ENCODE measurements around the gene EFR3B. TPM values are rescaled to one million over a fixed set of nuclear protein-coding genes. Genes with fewer than 3 reads are reported as not detected.

Gene EFR3B
- total RNA-seq, 1 experiment from 2014 or later: 7.0 TPM

DNA sequence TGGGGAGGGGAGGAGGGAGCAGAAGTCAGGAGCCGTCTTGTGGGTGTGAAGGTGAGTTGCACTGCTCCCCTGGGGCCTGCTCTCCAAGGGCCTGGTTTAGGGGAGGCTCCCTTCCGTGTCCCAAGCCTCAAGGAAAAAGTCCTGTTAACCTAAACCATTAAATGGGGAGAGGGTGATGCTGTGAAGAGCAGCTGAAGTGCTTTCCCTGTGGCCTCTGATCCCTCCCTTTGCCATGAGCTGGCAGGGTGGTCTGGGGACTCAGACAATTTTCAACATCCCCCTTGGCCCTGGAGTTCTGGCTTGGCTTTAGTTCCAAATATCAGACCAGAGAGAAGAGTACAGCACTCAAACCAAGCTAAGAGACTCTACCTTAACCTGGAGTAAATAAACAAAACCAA lies 127.2 kb downstream of the EFR3B start:
- peaks cover 12 to 17% of the 10 kb centered on the region in 2 experiments for H3K4me1 Mint-ChIP-seq
- no CpG with 5 or more reads among the region's 2 CpGs for WGBS (ENCODE audit: extremely low coverage, insufficient read length, low lambda C conversion rate)
- H3K27ac ChIP-seq (ENCODE audit: insufficient read length, low read depth, low read length): no peak overlapping the region
- H3K27me3 Mint-ChIP-seq (ENCODE audit: low read depth): peaks cover 81% of the 10 kb centered on the region
- no peaks in the 10 kb centered on the region for H3K4me1 ChIP-seq (ENCODE audit: insufficient read depth, low read length)
- H3K79me1 ChIP-seq (ENCODE audit: insufficient read depth, low read depth, low read length, poor library complexity, severe bottlenecking): no peaks in the 10 kb centered on the region
- H4K20me1 ChIP-seq (ENCODE audit: control insufficient read depth, insufficient read depth, insufficient read length): no peaks in the 10 kb centered on the region
- H3K18ac ChIP-seq (ENCODE audit: insufficient read length, low read depth, low read length): no peak overlapping the region
- H2BK5ac ChIP-seq (ENCODE audit: insufficient read length, low read length): no peak overlapping the region
- H3K9ac ChIP-seq (ENCODE audit: extremely low read depth, insufficient read length, low read length): no peak overlapping the region
- no peak overlapping the region for H2AK5ac ChIP-seq (ENCODE audit: insufficient read length, low read length)
- no peak overlapping the region for H2BK15ac ChIP-seq (ENCODE audit: low read depth, low read length)
- no peak overlapping the region for H2BK120ac ChIP-seq (ENCODE audit: low read depth, low read length, poor library complexity, severe bottlenecking)
- no peaks in the 10 kb centered on the region; a peak in 1 of 5 replicates for H3K9me3 Mint-ChIP-seq
- H3K56ac ChIP-seq (ENCODE audit: insufficient read length, low read depth, low read length): no peak overlapping the region
- TF ChIP-seq, protein P1, sequence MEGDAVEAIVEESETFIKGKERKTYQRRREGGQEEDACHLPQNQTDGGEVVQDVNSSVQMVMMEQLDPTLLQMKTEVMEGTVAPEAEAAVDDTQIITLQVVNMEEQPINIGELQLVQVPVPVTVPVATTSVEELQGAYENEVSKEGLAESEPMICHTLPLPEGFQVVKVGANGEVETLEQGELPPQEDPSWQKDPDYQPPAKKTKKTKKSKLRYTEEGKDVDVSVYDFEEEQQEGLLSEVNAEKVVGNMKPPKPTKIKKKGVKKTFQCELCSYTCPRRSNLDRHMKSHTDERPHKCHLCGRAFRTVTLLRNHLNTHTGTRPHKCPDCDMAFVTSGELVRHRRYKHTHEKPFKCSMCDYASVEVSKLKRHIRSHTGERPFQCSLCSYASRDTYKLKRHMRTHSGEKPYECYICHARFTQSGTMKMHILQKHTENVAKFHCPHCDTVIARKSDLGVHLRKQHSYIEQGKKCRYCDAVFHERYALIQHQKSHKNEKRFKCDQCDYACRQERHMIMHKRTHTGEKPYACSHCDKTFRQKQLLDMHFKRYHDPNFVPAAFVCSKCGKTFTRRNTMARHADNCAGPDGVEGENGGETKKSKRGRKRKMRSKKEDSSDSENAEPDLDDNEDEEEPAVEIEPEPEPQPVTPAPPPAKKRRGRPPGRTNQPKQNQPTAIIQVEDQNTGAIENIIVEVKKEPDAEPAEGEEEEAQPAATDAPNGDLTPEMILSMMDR (conservative IDR thresholded peaks at IDR 0.05): no peak
- H3K23me2 ChIP-seq (ENCODE audit: insufficient read length, low read depth, low read length, poor library complexity, severe bottlenecking): no peaks in the 10 kb centered on the region
- no peak overlapping the region for H2BK20ac ChIP-seq (ENCODE audit: low read depth, low read length, poor library complexity, severe bottlenecking)
- no peaks in the 10 kb centered on the region for H3K9me3 ChIP-seq (ENCODE audit: control insufficient read depth, low read depth, low read length)
- no peaks in the 10 kb centered on the region for H3K79me2 ChIP-seq (ENCODE audit: insufficient read depth, low read length)
- H3K27me3 ChIP-seq (ENCODE audit: insufficient read depth, low read length): peaks cover 27% of the 10 kb centered on the region; the same call in 1 of the 2 replicates
- H3T11ph ChIP-seq (ENCODE audit: low read length): no peak overlapping the region
- no peak for DNase-seq
- peak overlapping the region; percentile 62 to 79 for H3K4me3 Mint-ChIP-seq
- H2AFZ ChIP-seq (ENCODE audit: low read length): no peak overlapping the region
- H3K4ac ChIP-seq (ENCODE audit: low read depth, low read length): no peak overlapping the region
- no peaks in the 10 kb centered on the region for H3K36me3 Mint-ChIP-seq (ENCODE audit: insufficient read depth in 1 of 3, low read depth in 3 of 3)
- no peak overlapping the region for H3K27ac Mint-ChIP-seq
- H4K5ac ChIP-seq (ENCODE audit: insufficient read length, low read depth, low read length): no peak overlapping the region
- no peak overlapping the region for H3K23ac ChIP-seq (ENCODE audit: insufficient read length, low read depth, low read length)
- no peak overlapping the region for H4K8ac ChIP-seq (replicated peaks; ENCODE audit: insufficient read length, low read depth, low read length)
- H3K4me2 ChIP-seq (ENCODE audit: insufficient read depth, insufficient read length, low read length): peak overlapping the region; percentile 56
- peak overlapping the region; percentile 17; the same call in 1 of the 2 replicates for H3K14ac ChIP-seq (ENCODE audit: insufficient read depth, low read length)
- H2BK12ac ChIP-seq (ENCODE audit: insufficient read length, low read depth, low read length): no peak overlapping the region
- no peak overlapping the region for H4K91ac ChIP-seq (ENCODE audit: insufficient read length, low read depth, low read length)
